ENCODE measurements around the gene RAI1.
A peak's percentile ranks its signal among the peaks of the same experiment; 100 is the strongest.

Gene RAI1

GRCh38 chr17:17852930-17853329, 171.7 kb downstream of the RAI1 start:
- peak; percentile 63 for DNase-seq

- DNase-seq, result peak; percentile 93
These were observed 172.7 kb downstream of the RAI1 start for GRCh38 chr17:17853811-17854447.

- DNase-seq, result no peak
These were observed 174.7 kb downstream of the RAI1 start for GRCh38 chr17:17855976-17856375.

GRCh38 chr17:17856386-17856785, 175.1 kb downstream of the RAI1 start:
- DNase-seq, result no peak

- DNase-seq, result no peak
These were observed 176.2 kb downstream of the RAI1 start for GRCh38 chr17:17857496-17857895.

GRCh38 chr17:17859909-17860765, 178.9 kb downstream of the RAI1 start:
- DNase-seq, result peak; percentile 79

- DNase-seq, result no peak
These were observed 179.5 kb downstream of the RAI1 start for GRCh38 chr17:17860766-17861107.
